ENCODE measurements around the gene CSTPP1.

GRCh38 chr11:46981436-46981835 lies 44.9 kb downstream of the CSTPP1 start:
- TF ChIP-seq CTCF (IDR thresholded peaks at IDR 0.05): no peak
- no peak for TF ChIP-seq EZH2 (IDR thresholded peaks at IDR 0.05)
- no peak for TF ChIP-seq EZH2phosphoT487 (IDR thresholded peaks at IDR 0.05)
